HEK293 (cell line): ENCODE results near the gene NUP35.
"Not testable (repeated sequence)": the region's sequence is repeated elsewhere in the genome, so short reads cannot be mapped to it uniquely, and the experiment has no call there.

Experiments used
- CTCF ChIA-PET: fragments of 350-600 bp; formaldehyde crosslinking; extraction: SDS; loops from one replicate; lab custom pipeline; 2021; ENCODE audit warnings: antibody characterized with exemption; lab: Yijun Ruan, JAX
- POLR2A ChIA-PET: fragments of 300-600 bp; formaldehyde crosslinking; extraction: SDS; loops from one replicate; lab custom pipeline; 2020; ENCODE audit warnings: antibody characterized with exemption, inconsistent platforms; lab: Yijun Ruan, JAX
- H3K27ac ChIP-seq: fragments of 200-500 bp; sonication (Bioruptor generic); 2 replicates; pipeline ENCODE4 v1.5.1; 2014; ENCODE audit warnings: low read depth, low read length, control low read depth, inconsistent platforms; ENCODE audit errors: extremely low read depth
- H3K36me3 ChIP-seq, 2 experiments: fragments of 200-500 bp in 1 of 2; sonication (Bioruptor generic) in 1 of 2; 1 replicate in 1 of 2; 2 replicates in 1 of 2; pipeline ENCODE4 v1.5.1; 2014 to 2017; ENCODE audit warnings: inconsistent platforms in 2 of 2, low read length in 2 of 2; ENCODE audit not compliant: control insufficient read depth in 2 of 2, insufficient read depth in 1 of 2
- H3K4me1 ChIP-seq: fragments of 200-500 bp; sonication (Bioruptor generic); 2 replicates; pipeline ENCODE4 v1.5.1; 2014; ENCODE audit warnings: mild to moderate bottlenecking, low read length, inconsistent platforms; ENCODE audit not compliant: control insufficient read depth, insufficient read depth
- H3K4me3 ChIP-seq: 2 replicates; pipeline ENCODE4 v1.5.1; 2011; ENCODE audit warnings: low read depth, mild to moderate bottlenecking, control low read depth, low read length, moderate library complexity
- H3K9me3 ChIP-seq: fragments of 200-500 bp; sonication (Bioruptor generic); 2 replicates; pipeline ENCODE4 v1.5.1; 2014; ENCODE audit warnings: low read depth, low read length, inconsistent platforms; ENCODE audit not compliant: control insufficient read depth, insufficient read depth
- CTCF ChIP-seq: fragments of 450-650 bp; formaldehyde crosslinking; IDR thresholded peaks from 2 replicates; pipeline ENCODE4 v1.5.1; 2016; ENCODE audit warnings: missing biosample characterization, missing genetic modification characterization
- SCRT1 ChIP-seq: fragments of 450-650 bp; formaldehyde crosslinking; IDR thresholded peaks from 2 replicates; pipeline ENCODE4 v1.5.1; 2016; ENCODE audit warnings: missing biosample characterization, missing genetic modification characterization, borderline replicate concordance
- ZNF112 ChIP-seq: fragments of 450-650 bp; formaldehyde crosslinking; IDR thresholded peaks from 2 replicates; pipeline ENCODE4 v1.5.0; 2017; ENCODE audit warnings: missing biosample characterization, missing genetic modification characterization
- ZNF138 ChIP-seq: fragments of 450-650 bp; formaldehyde crosslinking; IDR thresholded peaks from 2 replicates; pipeline ENCODE4 v1.5.1; 2016; ENCODE audit warnings: missing biosample characterization, missing genetic modification characterization, borderline replicate concordance
- ZNF146 ChIP-seq: fragments of 450-650 bp; formaldehyde crosslinking; IDR thresholded peaks from 2 replicates; pipeline ENCODE4 v1.5.1; 2016; ENCODE audit warnings: missing biosample characterization, missing genetic modification characterization
- ZNF211 ChIP-seq: fragments of 450-650 bp; formaldehyde crosslinking; IDR thresholded peaks from 2 replicates; pipeline ENCODE4 v1.5.1; 2016; ENCODE audit warnings: low read depth, missing biosample characterization, missing genetic modification characterization
- ZNF266 ChIP-seq: fragments of 450-650 bp; formaldehyde crosslinking; IDR thresholded peaks from 2 replicates; pipeline ENCODE4 v1.5.1; 2016; ENCODE audit warnings: missing biosample characterization, missing genetic modification characterization, low read depth
- ZNF292 ChIP-seq: fragments of 450-650 bp; formaldehyde crosslinking; IDR thresholded peaks from 2 replicates; pipeline ENCODE4 v1.5.1; 2016; ENCODE audit warnings: low read depth, missing biosample characterization, missing genetic modification characterization, borderline replicate concordance
- ZNF398 ChIP-seq: fragments of 450-650 bp; formaldehyde crosslinking; IDR thresholded peaks from 2 replicates; pipeline ENCODE4 v1.5.1; 2017; ENCODE audit warnings: missing biosample characterization, missing genetic modification characterization
- ZNF518A ChIP-seq: fragments of 450-650 bp; formaldehyde crosslinking; conservative IDR thresholded peaks from 2 replicates; pipeline ENCODE4 v1.5.1; 2016; ENCODE audit warnings: low read depth, missing biosample characterization, missing genetic modification characterization

The NUP35 gene

GRCh38 chr2:183166210-183166609 is 42.0 kb downstream of the NUP35 start:
- POLR2A ChIA-PET = no interaction called here
- Histone ChIP-seq H3K4me1 (no peaks in the 10 kb centered on the region), H3K9me3 (no peaks in the 10 kb centered on the region), H3K36me3 (peaks cover 13 to 35% of the 10 kb centered on the region in 2 experiments), H3K27ac (no peak overlapping the region), H3K4me3 (no peak overlapping the region)
- CTCF ChIA-PET = no interaction called here
- TF ChIP-seq SCRT1 (tag by site-specific recombination) (no peak), ZNF211 (tag by site-specific recombination) (no peak), ZNF138 (tag by site-specific recombination) (no peak), ZNF292 (tag by site-specific recombination) (no peak), ZNF518A (tag by site-specific recombination) (no peak), ZNF112 (no peak), ZNF266 (no peak), ZNF146 (tag by site-specific recombination) (peak; percentile 90)

GRCh38 chr2:183166976-183167375 is 42.7 kb downstream of the NUP35 start:
- POLR2A ChIA-PET, H3K4me3 ChIP-seq, H3K9me3 ChIP-seq, H3K4me1 ChIP-seq, H3K27ac ChIP-seq, CTCF ChIA-PET: not testable (repeated sequence)
- peaks cover 8 to 28% of the 10 kb centered on the region in 2 experiments for H3K36me3 ChIP-seq

- ChIA-PET POLR2A (no interaction called here), CTCF (interaction anchor here (0.9 kb wide), 1 partner anchor 9 kb away, joined by 3 read pairs; no protein-coding TSS in a partner anchor)
- TF ChIP-seq CTCF (tag by site-specific recombination) = 0 out of 2 replicates have a peak, but pooled peaks have one; percentile 10
- TF ChIP-seq ZNF398 (tag by site-specific recombination) = no peak
- Histone ChIP-seq H3K36me3 (no peaks in the 10 kb centered on the region), H3K4me3 (no peak overlapping the region), H3K9me3 (no peaks in the 10 kb centered on the region), H3K27ac (no peak overlapping the region), H3K4me1 (no peaks in the 10 kb centered on the region)
Measured at GRCh38 chr2:183172220-183172887, 48.1 kb downstream of the NUP35 start.
